SH-SY5Y (cell line): ENCODE results near the gene AMD1.

Experiments
- GATA2 ChIP-seq: IDR thresholded peaks from 2 replicates; pipeline ENCODE4 v1.6.1; 2011; ENCODE audit warnings: mild to moderate bottlenecking, low read depth, low read length
- GATA3 ChIP-seq: IDR thresholded peaks from 2 replicates; pipeline ENCODE4 v1.6.1; 2011; ENCODE audit warnings: low read depth, mild to moderate bottlenecking, low read length, moderate library complexity

DNA sequence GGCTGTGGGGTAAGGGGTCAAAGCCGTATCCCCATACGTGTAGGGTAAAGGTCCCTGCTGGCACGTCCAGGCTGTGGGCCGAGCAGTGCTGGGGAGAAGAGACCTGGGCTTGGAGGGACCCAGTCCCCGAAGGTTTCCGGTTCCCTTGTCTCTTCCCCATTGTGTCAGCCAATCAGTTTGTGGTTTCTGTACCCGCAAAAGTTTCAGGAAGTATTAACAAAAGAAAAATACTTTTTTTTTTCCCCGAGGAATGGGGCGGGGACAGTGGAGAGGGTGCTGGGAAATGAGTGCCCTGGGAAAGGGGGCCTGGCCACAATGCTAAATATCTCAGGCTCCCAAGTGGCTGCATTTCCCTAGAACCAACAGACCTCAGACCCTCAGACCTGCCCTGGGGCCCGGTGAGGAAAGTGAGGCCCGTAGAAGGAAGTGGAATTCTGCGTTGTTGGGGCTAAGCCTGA is 15.2 kb upstream of the AMD1 start:
- TF ChIP-seq GATA3: no peak
- no peak for TF ChIP-seq GATA2
